Measurements from ENCODE around the gene SCGB1C1. TPM values are rescaled to one million over a fixed set of nuclear protein-coding genes. Genes with fewer than 3 reads are reported as not detected.

The SCGB1C1 gene
- total RNA-seq, 4 donors from 2014 or later: not detected

DNA sequence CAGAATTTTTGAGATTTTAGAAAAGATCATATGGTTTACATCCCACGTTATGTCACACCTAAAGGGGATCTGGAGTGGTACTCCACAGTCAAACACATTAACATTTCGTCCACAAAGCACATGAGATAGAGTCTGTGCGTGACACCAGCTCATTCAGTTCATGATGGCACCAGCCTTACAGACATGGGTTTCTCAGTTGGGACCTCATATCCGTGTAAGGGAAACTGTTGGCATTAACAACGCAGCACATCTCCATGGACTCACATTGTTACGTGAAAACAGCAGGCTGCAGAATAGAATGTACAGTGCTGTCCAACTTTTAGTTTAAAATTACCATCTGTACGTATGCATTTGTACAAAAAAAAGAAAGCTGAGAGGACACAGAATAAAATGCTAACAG is 28.7 kb downstream of the SCGB1C1 start:
- no peak overlapping the region for H3K4me3 ChIP-seq
- no peaks in the 10 kb centered on the region for H3K9me3 ChIP-seq
- WGBS, 2 donors (ENCODE audit: low coverage in 1 of 2): 38 to 65% methylated on average over 6 to 7 of the region's 7 CpGs
- peak overlapping the region in 3 of 4 donors; percentile 78 to 90 (median 81) for H3K27ac ChIP-seq
- ATAC-seq: peak; percentile 71
- no peaks in the 10 kb centered on the region for H3K27me3 ChIP-seq
- H3K4me1 ChIP-seq: peaks cover 0 to 31% (median 0%) of the 10 kb centered on the region in 3 donors
- peaks cover 0 to 50% of the 10 kb centered on the region in 2 donors for H3K36me3 ChIP-seq
- TF ChIP-seq POLR2AphosphoS5 (IDR thresholded peaks at IDR 0.05) (no peak), EP300 (IDR thresholded peaks at IDR 0.05) (no peak), POLR2A (IDR thresholded peaks at IDR 0.05) (no peak)
- TF ChIP-seq, protein P1, sequence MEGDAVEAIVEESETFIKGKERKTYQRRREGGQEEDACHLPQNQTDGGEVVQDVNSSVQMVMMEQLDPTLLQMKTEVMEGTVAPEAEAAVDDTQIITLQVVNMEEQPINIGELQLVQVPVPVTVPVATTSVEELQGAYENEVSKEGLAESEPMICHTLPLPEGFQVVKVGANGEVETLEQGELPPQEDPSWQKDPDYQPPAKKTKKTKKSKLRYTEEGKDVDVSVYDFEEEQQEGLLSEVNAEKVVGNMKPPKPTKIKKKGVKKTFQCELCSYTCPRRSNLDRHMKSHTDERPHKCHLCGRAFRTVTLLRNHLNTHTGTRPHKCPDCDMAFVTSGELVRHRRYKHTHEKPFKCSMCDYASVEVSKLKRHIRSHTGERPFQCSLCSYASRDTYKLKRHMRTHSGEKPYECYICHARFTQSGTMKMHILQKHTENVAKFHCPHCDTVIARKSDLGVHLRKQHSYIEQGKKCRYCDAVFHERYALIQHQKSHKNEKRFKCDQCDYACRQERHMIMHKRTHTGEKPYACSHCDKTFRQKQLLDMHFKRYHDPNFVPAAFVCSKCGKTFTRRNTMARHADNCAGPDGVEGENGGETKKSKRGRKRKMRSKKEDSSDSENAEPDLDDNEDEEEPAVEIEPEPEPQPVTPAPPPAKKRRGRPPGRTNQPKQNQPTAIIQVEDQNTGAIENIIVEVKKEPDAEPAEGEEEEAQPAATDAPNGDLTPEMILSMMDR (IDR thresholded peaks at IDR 0.05): no peak

DNA sequence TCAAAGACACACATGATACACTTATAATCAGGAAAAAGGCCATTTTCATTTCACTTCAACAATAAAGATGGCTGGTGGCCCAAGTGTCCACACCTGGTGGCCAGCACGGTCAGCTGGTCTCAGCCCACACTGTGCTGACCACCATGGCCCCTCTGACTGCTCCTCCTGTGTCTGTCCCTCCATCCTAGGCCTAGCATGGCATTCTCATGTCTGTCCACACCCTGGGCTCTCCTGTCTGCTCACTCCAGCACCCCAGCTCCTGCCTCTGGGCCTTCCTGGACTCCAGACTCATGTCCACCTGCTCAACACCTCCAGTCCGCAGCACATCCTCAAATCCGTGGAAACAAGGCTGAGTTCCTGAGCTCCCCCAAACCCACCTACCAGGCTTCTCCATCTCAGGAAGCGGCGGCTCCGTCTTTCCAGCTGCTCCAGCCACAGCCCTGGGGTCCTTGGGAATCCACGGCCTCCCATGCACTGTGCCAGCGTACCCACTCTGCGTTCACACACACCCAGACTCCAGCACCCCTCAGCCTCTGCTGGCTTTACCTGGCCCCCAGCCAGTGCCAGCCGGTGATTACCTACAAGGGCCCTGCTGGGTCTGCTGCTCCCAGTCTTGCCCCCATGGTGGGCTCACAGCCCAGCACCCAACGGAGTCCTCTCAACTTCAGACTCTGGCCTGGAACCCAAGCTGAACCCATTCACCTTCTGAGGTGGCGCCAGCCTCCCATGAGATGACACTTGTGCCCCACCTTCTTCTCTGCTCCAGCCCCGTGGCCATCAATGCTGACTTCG is 29.3 kb downstream of the SCGB1C1 start:
- WGBS, 2 donors (ENCODE audit: low coverage in 1 of 2): 91 to 92% methylated on average over 7 to 12 of the region's 14 CpGs
- Histone ChIP-seq H3K27ac (peak overlapping the region in 3 of 4 donors; percentile 78 to 90 (median 81)), H3K4me1 (peaks cover 0 to 31% (median 0%) of the 10 kb centered on the region in 3 donors), H3K27me3 (no peaks in the 10 kb centered on the region), H3K9me3 (no peaks in the 10 kb centered on the region), H3K4me3 (no peak overlapping the region), H3K36me3 (peaks cover 0 to 48% of the 10 kb centered on the region in 2 donors)
- TF ChIP-seq EP300 (IDR thresholded peaks at IDR 0.05) (no peak), POLR2AphosphoS5 (IDR thresholded peaks at IDR 0.05) (no peak), POLR2A (IDR thresholded peaks at IDR 0.05) (no peak)
- TF ChIP-seq, protein P1 (IDR thresholded peaks at IDR 0.05): no peak
- ATAC-seq: no peak

DNA sequence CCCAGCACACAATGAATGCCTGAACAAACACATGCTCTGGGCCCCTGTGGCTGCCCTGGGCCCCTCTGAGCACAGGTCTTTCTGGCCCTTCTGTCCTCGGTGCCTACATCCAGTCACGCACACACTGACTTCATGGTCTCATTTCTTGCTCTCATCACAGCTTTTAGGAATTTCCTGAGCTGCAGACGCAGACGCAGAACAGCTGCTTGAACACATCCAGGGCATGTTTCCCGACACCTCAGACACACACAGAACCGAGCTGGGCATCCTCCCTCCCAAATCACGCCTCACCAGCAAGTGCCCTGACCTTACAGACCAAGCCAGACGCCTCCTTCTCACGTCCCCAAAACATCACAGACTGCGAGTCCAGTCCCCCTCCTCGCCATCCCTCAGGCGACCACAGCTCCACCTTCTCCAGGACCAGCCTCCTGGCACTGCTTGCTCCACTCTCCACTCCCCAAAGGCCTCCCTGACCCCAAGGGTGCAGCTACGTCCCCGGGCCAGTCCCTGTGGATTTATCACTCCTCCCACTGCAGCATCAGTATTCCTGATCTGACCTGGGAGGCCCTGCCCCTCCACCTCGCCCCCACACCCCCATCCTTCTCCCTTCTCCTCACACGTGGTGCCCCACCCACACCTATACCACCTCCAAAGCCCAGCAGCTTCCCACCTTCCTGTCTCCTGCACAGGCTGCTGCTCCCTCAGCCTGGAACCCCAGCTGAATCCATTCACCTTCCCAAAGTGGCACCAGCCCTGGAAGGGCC is 30.3 kb downstream of the SCGB1C1 start:
- Histone ChIP-seq H3K36me3 (peaks cover 0 to 38% of the 10 kb centered on the region in 2 donors), H3K4me1 (peaks cover 0 to 39% (median 0%) of the 10 kb centered on the region in 3 donors), H3K4me3 (no peak overlapping the region), H3K27me3 (no peaks in the 10 kb centered on the region), H3K27ac (peak overlapping the region in 3 of 4 donors; percentile 78 to 90 (median 81)), H3K9me3 (no peaks in the 10 kb centered on the region)
- 0 to 77% methylated on average over 1 to 11 of the region's 16 CpGs for WGBS, 2 donors (ENCODE audit: low coverage in 1 of 2)
- TF ChIP-seq, protein P1 (IDR thresholded peaks at IDR 0.05): no peak
- TF ChIP-seq POLR2A (IDR thresholded peaks at IDR 0.05) (no peak), EP300 (IDR thresholded peaks at IDR 0.05) (no peak), POLR2AphosphoS5 (IDR thresholded peaks at IDR 0.05) (no peak)
- peak; percentile 13 for ATAC-seq

DNA sequence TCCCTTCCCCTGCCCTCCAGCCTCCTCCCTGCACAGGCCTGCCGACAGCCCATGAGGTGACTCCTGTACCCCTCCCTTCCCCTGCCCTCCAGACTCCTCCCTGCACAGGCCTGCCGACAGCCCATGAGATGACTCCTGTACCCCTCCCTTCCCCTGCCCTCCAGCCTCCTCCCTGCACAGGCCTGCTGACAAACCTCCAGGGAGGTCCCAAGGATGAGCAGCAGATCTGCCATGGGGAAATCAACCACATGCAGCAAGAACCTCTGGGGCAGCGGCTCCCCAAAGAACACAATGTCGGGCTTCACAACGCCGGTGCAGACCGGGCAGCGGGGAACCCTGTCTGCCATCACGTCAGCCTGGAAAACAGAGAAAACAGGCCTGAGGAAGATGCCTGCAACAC is 31.0 kb downstream of the SCGB1C1 start:
- WGBS, 2 donors (ENCODE audit: low coverage in 1 of 2): 95% methylated on average over 4 of the region's 9 CpGs; no CpG with 5 or more reads in 1 of the 2 donors
- Histone ChIP-seq H3K27me3 (no peaks in the 10 kb centered on the region), H3K9me3 (no peaks in the 10 kb centered on the region), H3K27ac (peak overlapping the region in 2 of 4 donors; percentile 57 to 90), H3K4me3 (no peak overlapping the region), H3K4me1 (peaks cover 0 to 39% (median 0%) of the 10 kb centered on the region in 3 donors), H3K36me3 (peaks cover 0 to 33% of the 10 kb centered on the region in 2 donors)
- no peak for TF ChIP-seq EP300 (IDR thresholded peaks at IDR 0.05)
- TF ChIP-seq POLR2AphosphoS5 (IDR thresholded peaks at IDR 0.05): no peak
- TF ChIP-seq, protein P1 (IDR thresholded peaks at IDR 0.05): no peak
- TF ChIP-seq POLR2A (IDR thresholded peaks at IDR 0.05): no peak
- no peak for ATAC-seq
